ENCODE data around the gene NQO1. TPM values are rescaled to one million over a fixed set of nuclear protein-coding genes. Genes with fewer than 3 reads are reported as not detected.

The NQO1 gene
- total and polyA plus RNA-seq, 2 of the 13 experiments (the other 11 are each of a cell fraction or from before 2014, with no cell fraction given) = 464 to 1,060 TPM

- TF ChIP-seq MLXIP (CRISPR knock-in tag; IDR thresholded peaks at IDR 0.05; ENCODE audit: borderline replicate concordance) (no peak), CEBPZ (IDR thresholded peaks at IDR 0.05; ENCODE audit: low read length) (no peak), NFYB (CRISPR knock-in tag; IDR thresholded peaks at IDR 0.05) (no peak), KLF13 (CRISPR knock-in tag; IDR thresholded peaks at IDR 0.05) (no peak), ZNF713 (CRISPR knock-in tag; IDR thresholded peaks at IDR 0.05) (no peak), ZNF615 (CRISPR knock-in tag; IDR thresholded peaks at IDR 0.05; ENCODE audit: borderline replicate concordance) (peak; percentile 73; the same call in 1 of the 2 replicates), MXD4 (CRISPR knock-in tag; IDR thresholded peaks at IDR 0.05) (peak; percentile 57), GTF2F1 (IDR thresholded peaks at IDR 0.05; ENCODE audit: low read length) (peak; percentile 93), SAFB2 (CRISPR knock-in tag; IDR thresholded peaks at IDR 0.05; ENCODE audit: borderline replicate concordance, low read depth) (peak; percentile 80), REPIN1 (CRISPR knock-in tag; IDR thresholded peaks at IDR 0.05; ENCODE audit: borderline replicate concordance, low read depth) (0 out of 2 replicates have a peak, but pooled peaks have one; percentile 29), BRCA1 (CRISPR knock-in tag; IDR thresholded peaks at IDR 0.05) (no peak), SRSF1 (optimal IDR thresholded peaks at IDR 0.05; ENCODE audit: low read depth, low read length) (peak; percentile 82), RFX1 (IDR thresholded peaks at IDR 0.05) (no peak), CREBL2 (CRISPR knock-in tag; IDR thresholded peaks at IDR 0.05; ENCODE audit: borderline replicate concordance) (no peak), FOSL1 (CRISPR knock-in tag; IDR thresholded peaks at IDR 0.05; ENCODE audit: borderline replicate concordance) (no peak), TBL1XR1 (IDR thresholded peaks at IDR 0.05; ENCODE audit: borderline replicate concordance, low read length, partially characterized antibody) (peak; percentile 62), KDM6A (CRISPR knock-in tag; IDR thresholded peaks at IDR 0.05; ENCODE audit: low read depth) (no peak)
- TF ChIP-seq, protein P1, sequence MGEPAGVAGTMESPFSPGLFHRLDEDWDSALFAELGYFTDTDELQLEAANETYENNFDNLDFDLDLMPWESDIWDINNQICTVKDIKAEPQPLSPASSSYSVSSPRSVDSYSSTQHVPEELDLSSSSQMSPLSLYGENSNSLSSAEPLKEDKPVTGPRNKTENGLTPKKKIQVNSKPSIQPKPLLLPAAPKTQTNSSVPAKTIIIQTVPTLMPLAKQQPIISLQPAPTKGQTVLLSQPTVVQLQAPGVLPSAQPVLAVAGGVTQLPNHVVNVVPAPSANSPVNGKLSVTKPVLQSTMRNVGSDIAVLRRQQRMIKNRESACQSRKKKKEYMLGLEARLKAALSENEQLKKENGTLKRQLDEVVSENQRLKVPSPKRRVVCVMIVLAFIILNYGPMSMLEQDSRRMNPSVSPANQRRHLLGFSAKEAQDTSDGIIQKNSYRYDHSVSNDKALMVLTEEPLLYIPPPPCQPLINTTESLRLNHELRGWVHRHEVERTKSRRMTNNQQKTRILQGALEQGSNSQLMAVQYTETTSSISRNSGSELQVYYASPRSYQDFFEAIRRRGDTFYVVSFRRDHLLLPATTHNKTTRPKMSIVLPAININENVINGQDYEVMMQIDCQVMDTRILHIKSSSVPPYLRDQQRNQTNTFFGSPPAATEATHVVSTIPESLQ (CRISPR knock-in tag; conservative IDR thresholded peaks at IDR 0.05) = no peak
- TF ChIP-seq, protein P2, sequence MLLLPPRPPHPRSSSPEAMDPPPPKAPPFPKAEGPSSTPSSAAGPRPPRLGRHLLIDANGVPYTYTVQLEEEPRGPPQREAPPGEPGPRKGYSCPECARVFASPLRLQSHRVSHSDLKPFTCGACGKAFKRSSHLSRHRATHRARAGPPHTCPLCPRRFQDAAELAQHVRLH (CRISPR knock-in tag; IDR thresholded peaks at IDR 0.05; ENCODE audit: borderline replicate concordance, low read depth) = peak; percentile 83
- TF ChIP-seq, protein P3, sequence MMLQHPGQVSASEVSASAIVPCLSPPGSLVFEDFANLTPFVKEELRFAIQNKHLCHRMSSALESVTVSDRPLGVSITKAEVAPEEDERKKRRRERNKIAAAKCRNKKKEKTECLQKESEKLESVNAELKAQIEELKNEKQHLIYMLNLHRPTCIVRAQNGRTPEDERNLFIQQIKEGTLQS (CRISPR knock-in tag; IDR thresholded peaks at IDR 0.05) = no peak
Observed at GRCh38 chr16:69761983-69762813, 35.8 kb upstream of the NQO1 start, which contains the start of gene WWP2 (continued).

Data from HepG2 (cell line).